ENCODE results near the gene HABP2. TPM values are rescaled to one million over a fixed set of nuclear protein-coding genes. Genes with fewer than 3 reads are reported as not detected.

Gene HABP2
- total and polyA plus RNA-seq, 9 of the 15 experiments (the other 6 are each of a cell fraction or from before 2014, with no cell fraction given), result 0.09 TPM; not detected in 8

- TF ChIP-seq THRA (IDR thresholded peaks at IDR 0.05), result no peak
Measured at GRCh38 chr10:113619401-113619800, 66.5 kb downstream of the HABP2 start (continued).

- Histone ChIP-seq H3K27me3 (ENCODE audit: control insufficient read depth in 2 of 2, insufficient read depth in 2 of 2, low read length in 2 of 2) (peaks cover 0 to 37% of the 10 kb centered on the region in 2 experiments; a peak in 3 of 5 replicates), H3K79me2 (ENCODE audit: control insufficient read depth, insufficient read depth, low read length) (no peaks in the 10 kb centered on the region), H3K9me3 (replicated peaks; ENCODE audit: control insufficient read depth, insufficient read depth, low read depth, low read length) (no peaks in the 10 kb centered on the region), H3K4me1 (replicated peaks in 1 of 2; ENCODE audit: control insufficient read depth in 2 of 2, insufficient read depth in 2 of 2, low read length in 2 of 2) (no peaks in the 10 kb centered on the region), H3K9me1 (ENCODE audit: control insufficient read depth, insufficient read depth, low read length) (no peaks in the 10 kb centered on the region), H3K36me3 (ENCODE audit: control insufficient read depth, insufficient read depth, low read length) (no peaks in the 10 kb centered on the region), H3K9ac (ENCODE audit: insufficient read depth in 1 of 2, low read depth in 2 of 2, low read length in 2 of 2) (no peak overlapping the region), H2AFZ (ENCODE audit: low read depth, low read length) (no peak overlapping the region), H3K4me3 (no peak overlapping the region), H3K4me2 (ENCODE audit: insufficient read depth, low read length) (no peak overlapping the region), H4K20me1 (replicated peaks; ENCODE audit: control insufficient read depth, insufficient read depth, low read length) (no peaks in the 10 kb centered on the region), H3K27ac (ENCODE audit: extremely low read depth, low read depth, low read length) (no peak overlapping the region)
- POLR2A ChIA-PET, result no interaction called here
- WGBS (ENCODE audit: insufficient coverage, low coverage, missing lambda C conversion rate), result 2% methylated on average over 8 of the region's 8 CpGs
- ATAC-seq, result no peak
- no TSS peak for BruUV-seq (replicated peaks)
- CTCF ChIA-PET (ENCODE audit: low intra/inter-chr PET ratio), result no interaction called here
- no peak for TF ChIP-seq HIVEP1 (CRISPR knock-in tag; IDR thresholded peaks at IDR 0.05)
- TF ChIP-seq RAD51 (IDR thresholded peaks at IDR 0.05; ENCODE audit: borderline replicate concordance, low read depth), result no peak
- TF ChIP-seq AFF4 (CRISPR knock-in tag; IDR thresholded peaks at IDR 0.05), result no peak
- no peak for TF ChIP-seq ETS2 (tag; IDR thresholded peaks at IDR 0.05; ENCODE audit: borderline replicate concordance, poor library complexity, severe bottlenecking)
- no peak for TF ChIP-seq TSHZ1 (CRISPR knock-in tag; IDR thresholded peaks at IDR 0.05)
- FAIRE-seq, result no peak
- DNase-seq (ENCODE audit: extremely low read depth in 1 of 4, low spot score in 3 of 4), result no peak
- intact Hi-C loops (cut with micrococcal nuclease) (no loop called here), in situ Hi-C loops (cut with MboI) (no loop called here)
Measured at GRCh38 chr10:113620511-113620910, 67.7 kb downstream of the HABP2 start.
